HG02763 (cell line): ENCODE data around the gene ITGB2.

Experiments used
- ATAC-seq: cut with Tn5 transposase; IDR thresholded peaks from one replicate; pipeline ENCODE4 v1.9.1; 2021; ENCODE audit warnings: mild to moderate bottlenecking, moderate library complexity; ENCODE audit not compliant: unreplicated experiment

The ITGB2 gene

GRCh38 chr21:44871576-44872269 is 49.0 kb downstream of the ITGB2 start:
- ATAC-seq: no peak

GRCh38 chr21:44870748-44871495 is 49.8 kb downstream of the ITGB2 start:
- no peak for ATAC-seq

GRCh38 chr21:44869781-44870747 is 50.6 kb downstream of the ITGB2 start:
- ATAC-seq: no peak

- no peak for ATAC-seq
Measured at GRCh38 chr21:44868707-44869106, 52.0 kb downstream of the ITGB2 start.

- ATAC-seq: no peak
Measured at GRCh38 chr21:44867999-44868700, 52.5 kb downstream of the ITGB2 start.

- ATAC-seq: no peak
Measured at GRCh38 chr21:44867464-44867863, 53.2 kb downstream of the ITGB2 start.

- ATAC-seq: no peak
Measured at GRCh38 chr21:44866780-44867179, 53.9 kb downstream of the ITGB2 start.

- no peak for ATAC-seq
Measured at GRCh38 chr21:44865561-44866280, 55.0 kb downstream of the ITGB2 start.

GRCh38 chr21:44862869-44863685 is 57.6 kb downstream of the ITGB2 start:
- ATAC-seq: no peak

GRCh38 chr21:44858791-44859190 is 61.9 kb downstream of the ITGB2 start:
- no peak for ATAC-seq

GRCh38 chr21:44858291-44858690 is 62.4 kb downstream of the ITGB2 start:
- no peak for ATAC-seq

- no peak for ATAC-seq
Measured at GRCh38 chr21:44857127-44857892, 63.4 kb downstream of the ITGB2 start.

- no peak for ATAC-seq
Measured at GRCh38 chr21:44856131-44856530, 64.6 kb downstream of the ITGB2 start.

- ATAC-seq: no peak
Measured at GRCh38 chr21:44855572-44855971, 65.1 kb downstream of the ITGB2 start.

- ATAC-seq: no peak
Measured at GRCh38 chr21:44854664-44855446, 65.8 kb downstream of the ITGB2 start.

GRCh38 chr21:44854391-44854663 is 66.4 kb downstream of the ITGB2 start:
- no peak for ATAC-seq

GRCh38 chr21:44853601-44854390 is 66.9 kb downstream of the ITGB2 start:
- ATAC-seq: no peak
